Measurements from ENCODE around the gene FERMT2. TPM values are rescaled to one million over a fixed set of nuclear protein-coding genes. Genes with fewer than 3 reads are reported as not detected.
A peak's percentile ranks its signal among the peaks of the same experiment; 100 is the strongest.

FERMT2 gene
- total RNA-seq (0.05 TPM in 1 of 2 replicates, not detected in the other), polyA plus RNA-seq (0.19 TPM in 1 of 2 replicates, not detected in the other), polyA minus RNA-seq (not detected in 2 replicates)
- total RNA-seq (2013), result 2.4 TPM

GRCh38 chr14:52950898-52951680 lies at the start of gene FERMT2:
TSS of gene FERMT2 (minus strand) at chr14:52951050. CDS start at chr14:52950568, 482 bp downstream.
- peak within 1 kb of the TSS; percentile 66 for H2AFZ ChIP-seq (ENCODE audit: insufficient read depth, low read depth, low read length, poor library complexity, severe bottlenecking)
- under 1% methylated on average over 87 of the region's 95 CpGs for WGBS (ENCODE audit: insufficient coverage)
- peak within 1 kb of the TSS; percentile 32 to 64 (median 57) for H3K4me3 ChIP-seq (ENCODE audit: control extremely low read depth in 1 of 5, extremely low read depth in 1 of 5, insufficient read depth in 1 of 5, low read depth in 2 of 5, low read length in 4 of 5)
- Mint-ChIP-seq H3K4me1 (peaks cover 20% of the 10 kb centered on the region), H3K27ac (no peak within 1 kb of the TSS), H3K4me3 (peak within 1 kb of the TSS; percentile 94), H3K27me3 (peaks cover 49% of the 10 kb centered on the region), H3K9me3 (ENCODE audit: insufficient read depth) (no peaks in the 10 kb centered on the region)
- no peaks in the 10 kb centered on the region for H3K79me2 ChIP-seq (ENCODE audit: control insufficient read depth, insufficient read depth, low read length)
- intact Hi-C loops (cut with micrococcal nuclease), result loop anchor here (10.0 kb wide), 1 partner anchor 204 kb away; the partner anchor contains the start of gene DDHD1
- no peaks in the 10 kb centered on the region for H3K36me3 ChIP-seq (replicated peaks in 1 of 2; ENCODE audit: control extremely low read depth in 1 of 2, control insufficient read depth in 1 of 2, extremely low read depth in 1 of 2, insufficient read depth in 2 of 2, low read length in 1 of 2)
- DNase-seq (no peak), ATAC-seq (ENCODE audit: low read depth) (peak; percentile 56)
- H3K4me2 ChIP-seq (replicated peaks; ENCODE audit: low read depth, low read length, poor library complexity, severe bottlenecking), result peak within 1 kb of the TSS; percentile 85
- no peaks in the 10 kb centered on the region for H4K20me1 ChIP-seq (ENCODE audit: control insufficient read depth, insufficient read depth, low read length, poor library complexity, severe bottlenecking)
- peaks cover 24 to 27% of the 10 kb centered on the region in 2 donors for H3K4me1 ChIP-seq (ENCODE audit: control insufficient read depth in 2 of 2, insufficient read depth in 2 of 2, low read length in 2 of 2)
- ChIA-PET POLR2A (no interaction called here), CTCF (interaction anchor here (2.0 kb wide), 1 partner anchor 10 kb away, joined by 13 read pairs; no protein-coding TSS in a partner anchor)
- peak within 1 kb of the TSS; percentile 63 for H3K9ac ChIP-seq (ENCODE audit: low read length)
- peaks cover 6 to 48% (median 32%) of the 10 kb centered on the region in 4 experiments for H3K27me3 ChIP-seq (replicated peaks in 1 of 4; ENCODE audit: control extremely low read depth in 1 of 4, control insufficient read depth in 3 of 4, insufficient read depth in 4 of 4, low read length in 3 of 4)
- H3K27ac ChIP-seq (ENCODE audit: low read length in 2 of 2), result no peak within 1 kb of the TSS
- TF ChIP-seq EZH2 (IDR thresholded peaks at IDR 0.05; ENCODE audit: borderline replicate concordance, insufficient read depth, low read depth, low read length, poor library complexity, severe bottlenecking) (no peak), CTCF (IDR thresholded peaks at IDR 0.05) (no peak)
- H3K9me3 ChIP-seq (ENCODE audit: control extremely low read depth in 1 of 3, control insufficient read depth in 2 of 3, insufficient read depth in 1 of 3, low read length in 2 of 3), result peaks cover 0 to 5% (median 0%) of the 10 kb centered on the region in 3 donors

Data from B cell (primary cell).